H9 (cell line): Measurements from ENCODE around the gene LRRC39. TPM values are rescaled to one million over a fixed set of nuclear protein-coding genes. Genes with fewer than 3 reads are reported as not detected.

Experiments
- DNase-seq: peaks from one replicate; pipeline ENCODE4 v3.0.0-alpha.2; 2017
- H2AFZ ChIP-seq: one replicate; pipeline ENCODE4 v1.6.1; 2013; ENCODE audit warnings: mild to moderate bottlenecking, low read length, control low read depth, moderate library complexity
- H2AK5ac ChIP-seq: 2 replicates; pipeline ENCODE4 v1.6.1; 2013; ENCODE audit warnings: low read length, control low read depth, mixed read lengths; ENCODE audit not compliant: insufficient read length
- H2BK120ac ChIP-seq: one replicate; pipeline ENCODE4 v1.6.1; 2013; ENCODE audit warnings: low read depth, mild to moderate bottlenecking, low read length, control low read depth, inconsistent platforms; ENCODE audit not compliant: poor library complexity, severe bottlenecking
- H2BK12ac ChIP-seq: 2 replicates; pipeline ENCODE4 v1.6.1; 2013; ENCODE audit warnings: low read length, control low read depth, mixed read lengths, low read depth; ENCODE audit not compliant: insufficient read length
- H2BK15ac ChIP-seq: 2 replicates; pipeline ENCODE4 v1.6.1; 2013; ENCODE audit warnings: low read depth, low read length, control low read depth
- H2BK20ac ChIP-seq: one replicate; pipeline ENCODE4 v1.6.1; 2013; ENCODE audit warnings: low read depth, mild to moderate bottlenecking, low read length, control low read depth, inconsistent platforms; ENCODE audit not compliant: poor library complexity, severe bottlenecking
- H2BK5ac ChIP-seq: 2 replicates; pipeline ENCODE4 v1.6.1; 2013; ENCODE audit warnings: low read length, control low read depth, mixed read lengths; ENCODE audit not compliant: insufficient read length
- H3K14ac ChIP-seq: 2 replicates; pipeline ENCODE4 v1.6.1; 2013; ENCODE audit warnings: low read length, control low read depth; ENCODE audit not compliant: insufficient read depth
- H3K18ac ChIP-seq: 2 replicates; pipeline ENCODE4 v1.6.1; 2013; ENCODE audit warnings: low read depth, mild to moderate bottlenecking, mixed read lengths, low read length, control low read depth; ENCODE audit not compliant: insufficient read length
- H3K23ac ChIP-seq: 2 replicates; pipeline ENCODE4 v1.6.1; 2013; ENCODE audit warnings: low read length, control low read depth, mixed read lengths, low read depth; ENCODE audit not compliant: insufficient read length
- H3K23me2 ChIP-seq: 2 replicates; pipeline ENCODE4 v1.6.1; 2013; ENCODE audit warnings: low read depth, mild to moderate bottlenecking, mixed read lengths, low read length, control low read depth; ENCODE audit not compliant: insufficient read length, poor library complexity, severe bottlenecking
- H3K27ac ChIP-seq: 2 replicates; pipeline ENCODE4 v1.5.1; 2013; ENCODE audit warnings: low read length, control low read depth, mixed read lengths, low read depth; ENCODE audit not compliant: insufficient read length
- H3K27me3 ChIP-seq: 2 replicates; pipeline ENCODE4 v1.6.1; 2013; ENCODE audit warnings: low read length, control low read depth, inconsistent platforms; ENCODE audit not compliant: insufficient read depth
- H3K4ac ChIP-seq: 2 replicates; pipeline ENCODE4 v1.6.1; 2013; ENCODE audit warnings: low read depth, mild to moderate bottlenecking, control low read depth, inconsistent platforms, low read length, moderate library complexity
- H3K4me1 ChIP-seq: 2 replicates; pipeline ENCODE4 v1.6.1; 2013; ENCODE audit warnings: low read length, control low read depth, inconsistent platforms; ENCODE audit not compliant: insufficient read depth
- H3K4me2 ChIP-seq: 2 replicates; pipeline ENCODE4 v1.6.1; 2013; ENCODE audit warnings: low read length, control low read depth, mixed read lengths; ENCODE audit not compliant: insufficient read length, insufficient read depth
- H3K56ac ChIP-seq: 2 replicates; pipeline ENCODE4 v1.6.1; 2013; ENCODE audit warnings: low read depth, mild to moderate bottlenecking, mixed read lengths, low read length, control low read depth; ENCODE audit not compliant: insufficient read length
- H3K79me1 ChIP-seq: 2 replicates; pipeline ENCODE4 v1.6.1; 2013; ENCODE audit warnings: low read depth, mild to moderate bottlenecking, moderate library complexity, low read length, control low read depth, inconsistent platforms; ENCODE audit not compliant: insufficient read depth, poor library complexity, severe bottlenecking
- H3K79me2 ChIP-seq: 2 replicates; pipeline ENCODE4 v1.6.1; 2013; ENCODE audit warnings: low read length, control low read depth, inconsistent platforms; ENCODE audit not compliant: insufficient read depth
- H3K9ac ChIP-seq: 2 replicates; pipeline ENCODE4 v1.6.1; 2013; ENCODE audit warnings: low read length, control low read depth, mixed read lengths; ENCODE audit not compliant: insufficient read length; ENCODE audit errors: extremely low read depth
- H3K9me3 ChIP-seq: one replicate; pipeline ENCODE4 v1.6.1; 2013; ENCODE audit warnings: low read depth, low read length, inconsistent platforms; ENCODE audit not compliant: control insufficient read depth
- H3T11ph ChIP-seq: one replicate; pipeline ENCODE4 v1.6.1; 2013; ENCODE audit warnings: mild to moderate bottlenecking, low read length, control low read depth, inconsistent platforms
- H4K20me1 ChIP-seq: one replicate; pipeline ENCODE4 v1.6.1; 2013; ENCODE audit not compliant: control insufficient read depth, insufficient read length, insufficient read depth
- H4K5ac ChIP-seq: 2 replicates; pipeline ENCODE4 v1.6.1; 2013; ENCODE audit warnings: low read depth, mild to moderate bottlenecking, mixed read lengths, low read length, control low read depth; ENCODE audit not compliant: insufficient read length
- H4K8ac ChIP-seq: replicated peaks from 2 replicates; pipeline ENCODE4 v1.6.1; 2013; ENCODE audit warnings: low read length, control low read depth, mixed read lengths, low read depth; ENCODE audit not compliant: insufficient read length
- H4K91ac ChIP-seq: 2 replicates; pipeline ENCODE4 v1.6.1; 2013; ENCODE audit warnings: low read depth, mild to moderate bottlenecking, moderate library complexity, mixed read lengths, low read length, control low read depth; ENCODE audit not compliant: insufficient read length
- H3K27ac Mint-ChIP-seq, 3 experiments: 2 replicates in 2 of 3; 3 replicates in 1 of 3; pipeline ENCODE4 v1.8.0; 2020 to 2021; ENCODE audit warnings: mixed read lengths in 3 of 3, mild to moderate bottlenecking in 1 of 3, moderate library complexity in 1 of 3
- H3K27me3 Mint-ChIP-seq: 2 replicates; pipeline ENCODE4 v1.8.0; 2021; ENCODE audit warnings: low read depth, mild to moderate bottlenecking, moderate library complexity, mixed read lengths
- H3K36me3 Mint-ChIP-seq, 3 experiments: 2 replicates in 2 of 3; 3 replicates in 1 of 3; pipeline ENCODE4 v1.8.0; 2020 to 2021; ENCODE audit warnings: low read depth in 3 of 3, mixed read lengths in 3 of 3; ENCODE audit not compliant: insufficient read depth in 1 of 3
- H3K4me1 Mint-ChIP-seq, 2 experiments: 2 replicates each; pipeline ENCODE4 v1.8.0; 2020; ENCODE audit warnings: mixed read lengths in 2 of 2
- H3K4me3 Mint-ChIP-seq, 2 experiments: 2 replicates in 1 of 2; 3 replicates in 1 of 2; pipeline ENCODE4 v1.8.0; 2020 to 2021; ENCODE audit warnings: mild to moderate bottlenecking in 2 of 2, mixed read lengths in 2 of 2, moderate library complexity in 1 of 2
- H3K9me3 Mint-ChIP-seq, 2 experiments: 2 replicates in 1 of 2; 3 replicates in 1 of 2; pipeline ENCODE4 v1.8.0; 2020; ENCODE audit warnings: mild to moderate bottlenecking in 2 of 2, mixed read lengths in 2 of 2, moderate library complexity in 1 of 2
- WGBS: extraction: QIAGEN DNeasy Blood & Tissue Kit; methylation state at CpG from one replicate; pipeline ENCODE4 v1.1.7; 2013; ENCODE audit warnings: missing lambda C conversion rate, low lambda C conversion rate, mixed read lengths; ENCODE audit not compliant: insufficient read length; ENCODE audit errors: extremely low coverage; 5-methylcytosine and 5-hydroxymethylcytosine counted together
- total RNA-seq: library from RNA; stranded (reverse); gene quantifications from 2 replicates; pipeline ENCODE4 v1.2.1, GENCODE V29; 2021
- TF ChIP-seq, protein P1 (sequence below): fragments of 200-600 bp; sonication (generic); conservative IDR thresholded peaks from 3 replicates; pipeline ENCODE4 v1.8.0; 2021; ENCODE audit warnings: antibody characterized with exemption, mild to moderate bottlenecking

Gene LRRC39
- total RNA-seq, 1 experiment from 2014 or later: 0.37 TPM

DNA sequence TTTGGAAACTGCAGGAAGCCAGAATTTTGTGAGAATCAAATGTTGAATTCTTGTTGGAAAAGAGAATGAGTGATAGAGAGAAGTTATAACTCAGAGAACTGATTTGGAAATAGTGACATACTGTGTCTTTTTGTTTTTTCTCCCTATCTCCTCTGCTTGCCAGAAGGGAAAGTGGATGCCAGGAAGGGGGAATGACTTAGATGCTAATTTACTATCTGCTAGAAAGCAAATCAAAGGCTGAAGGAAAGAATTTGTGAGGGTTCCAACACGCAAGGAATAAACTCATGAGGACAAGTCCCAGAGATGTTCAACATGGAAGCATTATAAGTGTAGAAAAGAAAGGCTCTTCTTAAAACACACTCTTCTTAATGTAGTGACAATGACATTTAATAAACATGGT, 20.5 kb upstream of the LRRC39 start:
- H3K27me3 Mint-ChIP-seq: no peaks in the 10 kb centered on the region
- Histone ChIP-seq H3T11ph (no peak overlapping the region), H4K20me1 (no peaks in the 10 kb centered on the region), H3K79me2 (no peaks in the 10 kb centered on the region), H4K91ac (no peak overlapping the region), H3K23ac (no peak overlapping the region), H3K27ac (no peak overlapping the region), H3K9me3 (no peaks in the 10 kb centered on the region), H3K4me2 (no peak overlapping the region), H3K79me1 (no peaks in the 10 kb centered on the region), H3K4ac (no peak overlapping the region), H2BK120ac (no peak overlapping the region), H3K56ac (no peak overlapping the region), H3K14ac (no peak overlapping the region), H2AFZ (no peak overlapping the region), H2BK15ac (no peak overlapping the region), H3K27me3 (no peaks in the 10 kb centered on the region), H4K5ac (no peak overlapping the region), H2AK5ac (no peak overlapping the region), H3K4me1 (no peaks in the 10 kb centered on the region), H3K18ac (no peak overlapping the region), H4K8ac (no peak overlapping the region), H2BK12ac (no peak overlapping the region), H3K23me2 (no peaks in the 10 kb centered on the region), H3K9ac (no peak overlapping the region), H2BK5ac (no peak overlapping the region), H2BK20ac (no peak overlapping the region)
- TF ChIP-seq, protein P1, sequence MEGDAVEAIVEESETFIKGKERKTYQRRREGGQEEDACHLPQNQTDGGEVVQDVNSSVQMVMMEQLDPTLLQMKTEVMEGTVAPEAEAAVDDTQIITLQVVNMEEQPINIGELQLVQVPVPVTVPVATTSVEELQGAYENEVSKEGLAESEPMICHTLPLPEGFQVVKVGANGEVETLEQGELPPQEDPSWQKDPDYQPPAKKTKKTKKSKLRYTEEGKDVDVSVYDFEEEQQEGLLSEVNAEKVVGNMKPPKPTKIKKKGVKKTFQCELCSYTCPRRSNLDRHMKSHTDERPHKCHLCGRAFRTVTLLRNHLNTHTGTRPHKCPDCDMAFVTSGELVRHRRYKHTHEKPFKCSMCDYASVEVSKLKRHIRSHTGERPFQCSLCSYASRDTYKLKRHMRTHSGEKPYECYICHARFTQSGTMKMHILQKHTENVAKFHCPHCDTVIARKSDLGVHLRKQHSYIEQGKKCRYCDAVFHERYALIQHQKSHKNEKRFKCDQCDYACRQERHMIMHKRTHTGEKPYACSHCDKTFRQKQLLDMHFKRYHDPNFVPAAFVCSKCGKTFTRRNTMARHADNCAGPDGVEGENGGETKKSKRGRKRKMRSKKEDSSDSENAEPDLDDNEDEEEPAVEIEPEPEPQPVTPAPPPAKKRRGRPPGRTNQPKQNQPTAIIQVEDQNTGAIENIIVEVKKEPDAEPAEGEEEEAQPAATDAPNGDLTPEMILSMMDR: no peak
- no peak for DNase-seq
- H3K36me3 Mint-ChIP-seq: peaks cover 24 to 53% (median 52%) of the 10 kb centered on the region in 3 experiments; a peak in 6 of 7 replicates
- no peaks in the 10 kb centered on the region for H3K9me3 Mint-ChIP-seq
- peak overlapping the region in 1 of 3 experiments; percentile 20; a peak in 1 of 7 replicates for H3K27ac Mint-ChIP-seq
- peaks cover 11 to 22% of the 10 kb centered on the region in 2 experiments; a peak in 3 of 4 replicates for H3K4me1 Mint-ChIP-seq
- no CpG with 5 or more reads among the region's 1 CpG for WGBS
- no peak overlapping the region for H3K4me3 Mint-ChIP-seq
